ENCODE data around the gene ACO2.

DNA sequence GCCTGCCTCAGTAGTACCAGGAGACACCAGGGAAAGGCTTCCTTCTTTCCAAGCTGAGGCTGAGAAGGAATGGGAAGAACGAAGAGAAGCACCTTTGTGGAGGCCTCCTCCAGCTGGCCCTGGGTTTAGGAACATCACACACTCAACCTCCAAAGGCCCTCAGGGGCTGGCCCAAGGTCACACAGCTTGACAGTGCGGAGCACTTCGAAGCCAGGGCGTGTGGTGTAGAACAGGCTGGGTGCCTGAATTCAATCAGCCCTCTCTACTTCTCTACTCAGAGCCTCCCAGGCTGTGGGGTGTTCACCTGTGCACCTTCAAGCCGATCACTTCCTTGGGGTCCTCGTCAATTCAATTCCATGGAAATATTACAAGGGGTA is 91.2 kb downstream of the ACO2 start:
- TF ChIP-seq CTCF (IDR thresholded peaks at IDR 0.05 in 2 of 3, conservative IDR thresholded peaks at IDR 0.05 in 1 of 3; ENCODE audit: control insufficient read depth in 2 of 3, extremely low read depth in 1 of 3, insufficient read depth in 1 of 3, low read depth in 3 of 3, low read length in 3 of 3) (no peak), BRCA1 (IDR thresholded peaks at IDR 0.05; ENCODE audit: low read depth, low read length) (no peak), POLR2A (IDR thresholded peaks at IDR 0.05; ENCODE audit: low read depth, low read length) (no peak), SMC3 (IDR thresholded peaks at IDR 0.05; ENCODE audit: borderline replicate concordance, low read length) (no peak), NFYB (IDR thresholded peaks at IDR 0.05; ENCODE audit: insufficient read depth, low read depth, low read length) (no peak), ZNF384 (IDR thresholded peaks at IDR 0.05; ENCODE audit: borderline replicate concordance, low read depth, low read length) (no peak), RAD21 (IDR thresholded peaks at IDR 0.05; ENCODE audit: insufficient read depth, low read depth, low read length) (no peak), ZSCAN29 (IDR thresholded peaks at IDR 0.05) (no peak), SIN3A (IDR thresholded peaks at IDR 0.05; ENCODE audit: low read depth, low read length) (no peak)
- TF ChIP-seq, protein P1, sequence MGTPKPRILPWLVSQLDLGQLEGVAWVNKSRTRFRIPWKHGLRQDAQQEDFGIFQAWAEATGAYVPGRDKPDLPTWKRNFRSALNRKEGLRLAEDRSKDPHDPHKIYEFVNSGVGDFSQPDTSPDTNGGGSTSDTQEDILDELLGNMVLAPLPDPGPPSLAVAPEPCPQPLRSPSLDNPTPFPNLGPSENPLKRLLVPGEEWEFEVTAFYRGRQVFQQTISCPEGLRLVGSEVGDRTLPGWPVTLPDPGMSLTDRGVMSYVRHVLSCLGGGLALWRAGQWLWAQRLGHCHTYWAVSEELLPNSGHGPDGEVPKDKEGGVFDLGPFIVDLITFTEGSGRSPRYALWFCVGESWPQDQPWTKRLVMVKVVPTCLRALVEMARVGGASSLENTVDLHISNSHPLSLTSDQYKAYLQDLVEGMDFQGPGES (IDR thresholded peaks at IDR 0.05) = no peak

All from GM12878 (cell line).